Neutrophil (primary cell): ENCODE results near the gene SLC6A13.

Source experiments
- H3K27ac ChIP-seq: fragments of 200-600 bp; sonication (generic); 2 replicates; pipeline ENCODE4 v1.5.1; 2016; ENCODE audit warnings: mild to moderate bottlenecking, moderate library complexity
- H3K27me3 ChIP-seq: fragments of 200-600 bp; sonication (generic); 2 replicates; pipeline ENCODE4 v1.6.0; 2016; ENCODE audit warnings: mild to moderate bottlenecking
- H3K36me3 ChIP-seq: fragments of 200-600 bp; sonication (generic); 2 replicates; pipeline ENCODE4 v1.5.1; 2017
- H3K4me1 ChIP-seq, 2 experiments: fragments of 200-600 bp in 1 of 2; sonication (generic) in 1 of 2; 1 replicate in 1 of 2; 2 replicates in 1 of 2; pipeline versions ENCODE4 v1.5.1 to v1.6.1; 2013 to 2016; ENCODE audit warnings: low read depth in 1 of 2, low read length in 1 of 2, mild to moderate bottlenecking in 1 of 2, moderate library complexity in 1 of 2; ENCODE audit not compliant: control insufficient read depth in 1 of 2, insufficient read depth in 1 of 2
- H3K4me3 ChIP-seq, 2 experiments: fragments of 200-600 bp in 1 of 2; sonication (generic) in 1 of 2; 1 replicate in 1 of 2; 2 replicates in 1 of 2; pipeline ENCODE4 v1.5.1; 2013 to 2016; ENCODE audit warnings: low read depth in 1 of 2, low read length in 1 of 2, mild to moderate bottlenecking in 1 of 2, moderate library complexity in 1 of 2
- H3K9me3 ChIP-seq: fragments of 200-600 bp; sonication (generic); 2 replicates; pipeline ENCODE4 v1.5.1; 2016
- CTCF ChIP-seq: fragments of 200-600 bp; sonication (generic); IDR thresholded peaks from 2 replicates; pipeline ENCODE4 v1.5.1; 2016; ENCODE audit warnings: antibody characterized with exemption

SLC6A13 gene

GRCh38 chr12:286531-287300, 24.1 kb upstream of the SLC6A13 start:
- Histone ChIP-seq H3K9me3 (no peaks in the 10 kb centered on the region), H3K27ac (no peak overlapping the region), H3K4me3 (no peak overlapping the region), H3K36me3 (peaks cover 66% of the 10 kb centered on the region), H3K4me1 (no peaks in the 10 kb centered on the region), H3K27me3 (no peaks in the 10 kb centered on the region)
- no peak for TF ChIP-seq CTCF

GRCh38 chr12:278046-278445, 15.4 kb upstream of the SLC6A13 start:
- no peaks in the 10 kb centered on the region for H3K4me1 ChIP-seq
- H3K9me3 ChIP-seq = no peaks in the 10 kb centered on the region
- H3K36me3 ChIP-seq = peaks cover 26% of the 10 kb centered on the region
- H3K4me3 ChIP-seq = no peak overlapping the region
- no peaks in the 10 kb centered on the region for H3K27me3 ChIP-seq
- no peak for TF ChIP-seq CTCF
- H3K27ac ChIP-seq = no peak overlapping the region

- no peak for TF ChIP-seq CTCF
- Histone ChIP-seq H3K27ac (no peak overlapping the region), H3K27me3 (no peaks in the 10 kb centered on the region), H3K4me1 (no peaks in the 10 kb centered on the region), H3K4me3 (no peak overlapping the region), H3K36me3 (peaks cover 6% of the 10 kb centered on the region), H3K9me3 (no peaks in the 10 kb centered on the region)
Observed at GRCh38 chr12:275812-276211, 13.2 kb upstream of the SLC6A13 start.

- no peaks in the 10 kb centered on the region for H3K36me3 ChIP-seq
- TF ChIP-seq CTCF = no peak
- no peaks in the 10 kb centered on the region for H3K4me1 ChIP-seq
- H3K4me3 ChIP-seq = no peak overlapping the region
- no peak overlapping the region for H3K27ac ChIP-seq
- no peaks in the 10 kb centered on the region for H3K9me3 ChIP-seq
- H3K27me3 ChIP-seq = peaks cover 16% of the 10 kb centered on the region
Observed at GRCh38 chr12:273382-273781, 10.7 kb upstream of the SLC6A13 start.

- Histone ChIP-seq H3K36me3 (no peaks in the 10 kb centered on the region), H3K9me3 (no peaks in the 10 kb centered on the region), H3K4me3 (no peak overlapping the region), H3K27me3 (peaks cover 20% of the 10 kb centered on the region), H3K4me1 (no peaks in the 10 kb centered on the region), H3K27ac (no peak overlapping the region)
- no peak for TF ChIP-seq CTCF
Observed at GRCh38 chr12:272942-273341, 10.3 kb upstream of the SLC6A13 start.
